GM18951 (cell line): ENCODE results near the gene PARN.

Source experiments
- POLR2A ChIP-seq: IDR thresholded peaks from 4 replicates; pipeline ENCODE4 v1.6.1; 2011; ENCODE audit warnings: mild to moderate bottlenecking; ENCODE audit not compliant: insufficient read length, insufficient read depth; ENCODE audit errors: extremely low read depth
- in situ Hi-C: fragments of 300-500 bp; cut with MboI; formaldehyde crosslinking; loops from one replicate; pipeline ENCODE4 v1.12.0; 2022; ENCODE audit warnings: low sequenced_read_pairs, mixed read lengths, inconsistent platforms; ENCODE audit not compliant: unreplicated experiment

PARN gene, protein sequence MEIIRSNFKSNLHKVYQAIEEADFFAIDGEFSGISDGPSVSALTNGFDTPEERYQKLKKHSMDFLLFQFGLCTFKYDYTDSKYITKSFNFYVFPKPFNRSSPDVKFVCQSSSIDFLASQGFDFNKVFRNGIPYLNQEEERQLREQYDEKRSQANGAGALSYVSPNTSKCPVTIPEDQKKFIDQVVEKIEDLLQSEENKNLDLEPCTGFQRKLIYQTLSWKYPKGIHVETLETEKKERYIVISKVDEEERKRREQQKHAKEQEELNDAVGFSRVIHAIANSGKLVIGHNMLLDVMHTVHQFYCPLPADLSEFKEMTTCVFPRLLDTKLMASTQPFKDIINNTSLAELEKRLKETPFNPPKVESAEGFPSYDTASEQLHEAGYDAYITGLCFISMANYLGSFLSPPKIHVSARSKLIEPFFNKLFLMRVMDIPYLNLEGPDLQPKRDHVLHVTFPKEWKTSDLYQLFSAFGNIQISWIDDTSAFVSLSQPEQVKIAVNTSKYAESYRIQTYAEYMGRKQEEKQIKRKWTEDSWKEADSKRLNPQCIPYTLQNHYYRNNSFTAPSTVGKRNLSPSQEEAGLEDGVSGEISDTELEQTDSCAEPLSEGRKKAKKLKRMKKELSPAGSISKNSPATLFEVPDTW

DNA sequence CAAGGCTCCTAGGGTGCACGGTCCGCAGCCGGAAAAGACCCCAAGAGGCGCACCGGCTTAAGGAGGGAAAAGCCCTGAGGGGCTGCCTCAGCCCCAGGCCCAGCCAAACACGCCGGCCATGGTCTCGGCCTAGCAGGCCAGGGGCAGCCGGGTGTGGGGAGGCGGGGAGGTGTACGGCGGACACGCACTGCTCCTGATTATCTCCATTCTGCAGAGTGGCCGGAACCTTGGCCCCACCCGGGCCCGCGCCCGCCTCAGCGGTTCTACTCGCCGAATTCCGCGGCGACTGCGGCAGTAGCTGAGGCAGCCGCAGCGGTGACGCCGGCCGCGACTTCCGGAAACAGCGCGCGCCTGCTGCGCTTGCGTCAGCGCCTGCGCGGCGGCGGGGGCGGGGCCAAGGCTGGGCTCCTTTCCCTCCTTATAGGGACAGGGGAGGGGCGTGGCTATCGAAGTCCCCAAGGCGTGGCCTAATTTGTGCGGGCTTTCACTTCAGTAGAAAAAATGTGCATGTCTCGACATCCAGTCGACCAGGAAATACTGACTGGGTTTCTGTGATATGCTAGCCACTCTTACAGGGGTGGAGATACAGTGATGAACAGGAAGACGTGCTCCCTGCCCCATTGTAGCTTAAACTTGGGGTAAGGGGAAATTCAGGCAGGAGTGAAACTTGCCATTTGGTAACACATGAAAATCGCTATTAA is at the start of gene PARN:
PARN (minus strand) TSS at position 342 of the 701 bp plus-strand sequence; CDS start at position 207, 135 bp downstream.
- TF ChIP-seq POLR2A, result peak; percentile 97

DNA sequence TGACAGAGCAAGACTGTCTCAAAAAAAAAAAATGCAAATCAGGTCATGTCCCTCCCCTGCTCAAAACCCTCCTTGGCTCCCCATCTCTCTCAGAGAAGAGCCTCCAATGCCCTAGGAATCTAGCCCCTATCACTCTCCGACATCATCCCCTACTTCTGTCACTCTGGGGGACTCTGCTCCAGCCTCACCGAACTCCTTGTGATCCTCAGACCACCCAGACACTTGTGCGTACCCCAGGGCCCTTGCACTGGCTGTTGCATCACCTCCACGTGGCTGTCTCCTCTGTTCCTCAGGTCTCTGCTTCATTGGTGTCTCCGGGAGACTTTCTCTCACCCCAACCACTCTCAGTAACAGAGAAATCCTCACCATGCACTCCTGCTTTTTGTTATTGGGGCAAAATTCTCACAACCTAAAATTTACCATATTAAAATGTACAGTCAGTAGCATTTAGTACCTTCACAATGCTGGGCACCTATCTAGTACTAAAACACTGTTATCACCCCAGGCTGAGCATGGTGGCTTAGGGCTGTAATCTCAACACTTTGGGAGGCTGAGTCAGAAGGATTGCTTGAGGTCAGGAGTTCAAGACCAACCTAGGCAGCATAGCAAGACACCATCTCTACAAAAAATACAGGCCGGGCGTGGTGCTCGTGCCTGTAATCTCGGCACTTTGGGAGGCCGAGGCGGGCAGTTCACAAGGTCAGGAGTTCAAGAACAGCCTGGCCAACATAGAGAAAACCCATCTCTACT is 48.9 kb upstream of the PARN start:
- in situ Hi-C loops, result no loop called here
- no peak for TF ChIP-seq POLR2A

More for the DNA sequence above, at the start of gene PARN:
- in situ Hi-C loops, result no loop called here

DNA sequence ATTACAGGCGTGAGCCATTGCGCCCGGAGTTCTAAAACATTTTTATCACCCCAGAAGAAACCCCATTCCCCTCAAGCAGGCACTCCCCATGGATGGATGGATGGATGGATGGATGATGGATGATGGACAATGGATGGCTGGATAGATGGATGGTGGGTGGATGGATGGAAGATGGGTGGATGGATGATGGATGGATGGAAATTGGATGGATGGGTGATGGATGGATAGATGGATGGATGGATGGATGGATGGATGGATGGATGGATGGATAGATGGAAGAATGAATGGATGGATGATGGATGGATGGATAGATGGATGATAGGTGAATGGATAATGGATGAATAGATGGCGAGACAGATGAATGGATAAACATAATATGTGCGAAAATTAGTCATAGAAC is 47.6 kb upstream of the PARN start:
- TF ChIP-seq POLR2A, result no peak
- in situ Hi-C loops, result no loop called here

DNA sequence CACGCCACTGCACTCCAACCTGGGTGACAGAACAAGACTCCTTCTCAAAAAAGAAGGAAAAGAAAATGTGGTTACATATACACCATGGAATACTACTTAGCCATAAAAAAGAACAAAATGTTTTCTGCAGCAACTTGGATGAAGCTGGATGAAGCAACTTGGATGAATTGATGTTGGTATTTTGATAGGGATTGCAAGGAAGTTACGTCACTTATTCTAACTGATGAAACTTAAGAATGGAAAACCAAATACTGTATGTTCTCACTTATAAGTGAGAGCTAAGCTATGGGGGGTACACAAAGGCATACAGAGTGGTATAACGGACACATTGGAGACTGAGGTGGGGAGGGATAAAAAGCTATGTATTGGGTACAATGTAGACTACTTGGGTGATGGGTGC is 46.6 kb upstream of the PARN start:
- TF ChIP-seq POLR2A, result no peak
- in situ Hi-C loops, result no loop called here

DNA sequence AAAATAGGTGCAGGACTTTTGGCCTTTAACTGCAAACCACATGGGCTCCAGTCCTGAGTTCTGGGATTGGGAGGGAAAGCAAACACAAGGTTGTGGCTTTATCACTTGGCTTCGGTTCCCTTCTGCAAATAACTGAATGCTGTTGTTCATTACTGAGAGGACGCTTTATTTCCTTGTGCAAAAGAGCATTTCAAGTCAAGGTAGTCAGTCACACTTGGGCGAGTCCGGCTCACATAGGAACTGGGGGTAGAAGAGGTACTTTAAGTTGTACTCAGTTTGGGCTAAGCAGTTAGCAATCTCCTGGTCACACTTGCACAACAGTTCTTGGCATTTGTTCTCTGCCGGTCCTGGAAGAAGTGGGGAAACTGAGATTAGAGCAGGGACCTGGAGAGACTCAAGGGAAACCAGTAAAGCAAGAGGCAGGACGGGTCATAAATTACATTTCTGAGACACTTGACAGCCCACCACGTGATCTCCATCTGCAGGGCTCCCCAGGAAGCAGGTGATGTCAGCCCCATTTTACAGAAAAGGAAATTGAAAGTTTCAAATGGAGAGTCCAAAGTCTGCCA is 42.4 kb upstream of the PARN start:
- in situ Hi-C loops, result no loop called here
- TF ChIP-seq POLR2A, result no peak

DNA sequence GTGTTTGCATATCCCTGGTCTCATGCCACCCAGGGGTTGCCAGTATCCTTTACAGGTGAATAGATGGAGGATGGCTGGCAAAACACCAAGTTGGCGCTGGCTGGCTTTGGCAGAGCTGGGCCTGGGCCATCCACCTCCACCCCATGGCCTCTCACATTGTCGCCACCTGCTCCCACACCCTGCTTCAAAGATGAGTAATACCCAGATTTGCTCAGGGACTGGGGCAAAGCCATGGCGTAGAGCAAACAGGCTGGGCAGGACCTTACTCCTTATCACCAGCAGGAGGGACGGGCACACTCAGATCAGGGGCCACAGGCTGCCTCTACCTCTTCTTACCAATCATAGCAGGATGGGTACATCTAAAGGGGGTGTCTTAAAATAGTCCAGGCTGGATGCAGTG is 39.7 kb upstream of the PARN start:
- TF ChIP-seq POLR2A, result no peak
- in situ Hi-C loops, result no loop called here

DNA sequence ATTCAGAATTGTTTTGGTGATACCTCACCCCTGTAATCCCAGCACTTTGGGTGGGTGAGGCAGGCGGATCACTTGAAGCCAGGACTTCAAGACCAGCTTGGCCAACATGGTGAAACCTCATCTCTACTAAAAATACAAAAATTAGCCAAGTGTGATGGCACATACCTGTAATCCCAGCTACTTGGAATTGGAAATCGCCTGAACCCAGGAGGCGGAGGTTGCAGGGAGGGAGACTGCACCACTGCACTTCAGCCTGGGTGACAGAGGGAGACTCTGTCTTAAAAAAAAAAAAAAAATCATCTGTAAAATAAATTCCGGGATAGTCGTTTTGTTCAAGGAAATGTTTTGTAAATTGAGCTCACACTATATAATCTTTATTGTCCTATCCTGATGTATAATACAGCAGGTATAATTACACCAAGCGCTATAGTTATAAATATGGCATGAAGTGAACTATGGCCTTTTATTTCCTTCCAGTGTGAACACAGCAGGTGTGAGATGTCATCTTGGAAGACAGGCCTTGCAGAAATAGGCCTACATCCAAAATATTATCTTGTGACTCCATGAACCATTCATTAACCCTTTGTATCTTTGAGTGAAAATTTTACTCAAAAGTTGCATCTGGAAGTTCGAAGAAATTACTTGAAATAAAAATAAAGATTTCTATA is 38.6 kb upstream of the PARN start:
- TF ChIP-seq POLR2A, result no peak
- in situ Hi-C loops, result no loop called here

DNA sequence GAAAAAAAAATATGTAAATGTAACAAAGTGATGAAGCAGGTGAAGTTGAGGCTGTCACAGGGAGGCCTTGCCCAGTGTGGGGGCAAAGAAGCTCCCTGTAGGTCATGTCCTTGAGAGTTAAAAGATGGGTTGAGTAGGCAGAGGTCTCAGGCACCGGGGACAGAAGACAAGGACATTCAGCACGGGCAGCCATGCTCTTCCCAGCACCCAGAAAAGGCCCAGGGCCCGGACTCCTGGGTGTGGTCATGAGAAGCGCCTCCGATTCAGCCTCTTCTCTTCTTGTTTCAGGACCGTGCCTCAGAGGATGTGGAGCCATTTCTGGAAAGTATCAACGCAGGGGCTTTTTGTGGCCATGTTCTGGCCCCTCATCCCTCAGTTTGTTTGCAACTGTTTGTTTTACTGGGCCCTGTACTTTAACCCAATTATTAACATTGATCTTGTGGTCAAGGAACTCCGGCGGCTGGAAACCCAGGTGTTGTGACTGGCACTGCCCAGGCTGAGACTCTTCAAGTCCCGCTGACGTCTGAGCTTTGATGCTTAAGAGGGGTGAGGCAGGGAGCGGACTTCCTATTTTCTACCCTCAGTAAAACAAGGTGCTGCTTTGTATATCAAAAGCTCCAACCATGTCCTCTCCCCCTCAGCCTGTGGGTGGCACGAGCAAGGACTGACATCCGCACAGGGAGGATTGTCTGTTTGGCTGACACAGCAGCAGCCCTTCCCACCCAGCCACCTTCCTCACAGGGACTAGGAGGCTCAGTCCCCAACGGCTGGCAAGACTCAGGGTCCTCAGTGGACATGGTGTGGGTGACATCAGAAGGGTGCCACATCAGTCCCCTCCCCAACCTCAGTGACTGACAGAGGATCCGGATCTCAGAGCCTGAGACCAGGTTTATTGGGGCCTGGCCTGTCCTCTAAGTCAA is 37.5 kb upstream of the PARN start:
- no peak for TF ChIP-seq POLR2A
- in situ Hi-C loops, result no loop called here

DNA sequence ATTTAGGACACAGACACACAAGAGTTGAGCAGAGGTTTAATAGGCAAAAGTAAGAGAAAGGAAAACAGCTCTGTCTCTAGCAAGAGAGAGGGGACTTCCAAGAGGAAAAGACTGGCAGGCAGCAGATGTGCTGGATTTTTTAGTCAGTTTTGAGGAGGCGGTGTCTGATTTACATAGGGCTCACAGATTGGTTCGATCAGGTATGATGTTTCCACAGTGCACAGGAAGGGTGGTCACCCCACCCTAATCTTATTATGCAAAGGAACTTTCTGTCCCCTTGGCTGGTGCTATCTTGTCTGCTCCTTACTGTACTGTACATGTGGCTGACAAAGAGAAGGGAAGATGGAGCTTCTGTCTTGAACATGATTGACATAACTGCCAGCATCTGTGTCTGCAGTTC is 28.0 kb upstream of the PARN start:
- peak; percentile 27 for TF ChIP-seq POLR2A
- in situ Hi-C loops, result no loop called here

DNA sequence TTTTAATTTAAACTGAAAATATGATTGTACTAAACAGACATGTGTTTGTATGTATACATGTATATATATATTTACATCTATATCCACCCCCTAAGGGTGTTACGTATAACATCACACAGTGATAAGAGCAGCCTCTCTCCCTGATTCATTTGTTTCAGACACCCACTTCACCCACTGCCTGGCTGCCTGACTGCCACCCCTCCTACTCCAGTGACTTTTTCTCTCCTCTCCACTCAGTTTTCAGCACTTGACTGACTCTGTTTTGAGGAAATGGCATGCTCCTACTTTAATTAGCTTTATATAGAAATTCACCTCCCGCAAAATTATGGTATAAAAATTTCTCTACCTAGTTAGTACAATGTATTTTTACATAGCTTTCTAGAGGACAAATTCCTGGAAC is 22.7 kb upstream of the PARN start:
- TF ChIP-seq POLR2A, result no peak
- in situ Hi-C loops, result no loop called here

DNA sequence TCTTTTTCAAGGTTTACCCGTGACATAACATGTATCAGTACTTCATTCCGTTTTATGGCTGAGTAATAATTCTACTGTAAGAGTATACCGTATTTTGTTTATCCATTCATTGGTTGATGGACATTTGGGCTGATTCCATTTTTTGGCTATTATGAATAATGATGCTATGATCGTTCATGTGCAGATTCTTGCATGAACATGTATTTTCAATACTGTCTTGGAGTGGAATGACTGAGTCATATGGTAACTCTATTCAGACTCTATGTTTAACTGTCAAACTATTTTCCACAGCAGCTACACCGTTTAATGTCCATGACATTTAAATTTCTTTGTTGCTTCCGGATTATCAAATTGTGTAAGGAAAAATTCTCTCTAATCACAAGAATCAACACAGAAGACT is 20.6 kb upstream of the PARN start:
- TF ChIP-seq POLR2A, result no peak
- in situ Hi-C loops, result no loop called here
